Subcutaneous adipose tissue (tissue), 4 donors: Measurements from ENCODE around the gene PFKFB3. TPM values are rescaled to one million over a fixed set of nuclear protein-coding genes. Genes with fewer than 3 reads are reported as not detected.

Experiments used
- CTCF ChIP-seq: fragments of 450-650 bp; IDR thresholded peaks from one replicate; pipeline ENCODE4 v1.5.1; 2016; ENCODE audit warnings: low read depth, mild to moderate bottlenecking, control low read depth, antibody characterized with exemption, moderate library complexity
- total RNA-seq, 4 donors: library from RNA; depleted of rRNA; stranded (reverse); fragments of >200 nt; gene quantifications; one replicate each; pipeline ENCODE4 v1.1.0, GENCODE V29; 2016

PFKFB3 gene
- total RNA-seq, 4 donors from 2014 or later, result 383 to 1,460 (median 500) TPM

- TF ChIP-seq CTCF, result no peak
Observed at GRCh38 chr10:6163364-6164270, 39.1 kb upstream of the PFKFB3 start.

GRCh38 chr10:6164271-6165095 lies 38.2 kb upstream of the PFKFB3 start:
- TF ChIP-seq CTCF, result no peak

- TF ChIP-seq CTCF, result no peak
Observed at GRCh38 chr10:6165221-6165725, 37.5 kb upstream of the PFKFB3 start.

- no peak for TF ChIP-seq CTCF
Observed at GRCh38 chr10:6167456-6167855, 35.3 kb upstream of the PFKFB3 start.

GRCh38 chr10:6168084-6168483 lies 34.6 kb upstream of the PFKFB3 start:
- TF ChIP-seq CTCF, result no peak

GRCh38 chr10:6170638-6171037 lies 32.1 kb upstream of the PFKFB3 start:
- TF ChIP-seq CTCF, result no peak
